ENCODE data around the gene CLMN.

DNA sequence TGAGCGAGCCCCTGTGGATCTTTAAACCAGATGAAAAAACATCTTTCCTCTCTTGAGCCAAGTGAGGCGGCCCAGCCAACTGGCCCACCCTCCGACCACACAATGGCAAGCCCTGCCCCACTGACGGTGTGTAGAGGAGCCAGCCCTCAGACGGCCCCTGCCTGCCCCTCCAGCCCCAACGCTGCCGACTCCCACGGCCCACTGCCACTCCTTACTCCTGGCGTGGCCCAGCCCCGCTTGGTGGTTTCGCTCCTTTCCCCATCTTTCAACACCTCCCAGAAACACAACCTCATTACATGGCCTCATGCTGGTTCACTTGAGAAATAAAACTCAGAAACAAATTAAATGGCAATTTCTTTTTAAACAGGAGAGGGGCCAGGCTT lies 81.8 kb downstream of the CLMN start:
- TF ChIP-seq, protein P1, sequence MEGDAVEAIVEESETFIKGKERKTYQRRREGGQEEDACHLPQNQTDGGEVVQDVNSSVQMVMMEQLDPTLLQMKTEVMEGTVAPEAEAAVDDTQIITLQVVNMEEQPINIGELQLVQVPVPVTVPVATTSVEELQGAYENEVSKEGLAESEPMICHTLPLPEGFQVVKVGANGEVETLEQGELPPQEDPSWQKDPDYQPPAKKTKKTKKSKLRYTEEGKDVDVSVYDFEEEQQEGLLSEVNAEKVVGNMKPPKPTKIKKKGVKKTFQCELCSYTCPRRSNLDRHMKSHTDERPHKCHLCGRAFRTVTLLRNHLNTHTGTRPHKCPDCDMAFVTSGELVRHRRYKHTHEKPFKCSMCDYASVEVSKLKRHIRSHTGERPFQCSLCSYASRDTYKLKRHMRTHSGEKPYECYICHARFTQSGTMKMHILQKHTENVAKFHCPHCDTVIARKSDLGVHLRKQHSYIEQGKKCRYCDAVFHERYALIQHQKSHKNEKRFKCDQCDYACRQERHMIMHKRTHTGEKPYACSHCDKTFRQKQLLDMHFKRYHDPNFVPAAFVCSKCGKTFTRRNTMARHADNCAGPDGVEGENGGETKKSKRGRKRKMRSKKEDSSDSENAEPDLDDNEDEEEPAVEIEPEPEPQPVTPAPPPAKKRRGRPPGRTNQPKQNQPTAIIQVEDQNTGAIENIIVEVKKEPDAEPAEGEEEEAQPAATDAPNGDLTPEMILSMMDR (IDR thresholded peaks at IDR 0.05; ENCODE audit: poor library complexity, severe bottlenecking): no peak
- TF ChIP-seq, protein P2, sequence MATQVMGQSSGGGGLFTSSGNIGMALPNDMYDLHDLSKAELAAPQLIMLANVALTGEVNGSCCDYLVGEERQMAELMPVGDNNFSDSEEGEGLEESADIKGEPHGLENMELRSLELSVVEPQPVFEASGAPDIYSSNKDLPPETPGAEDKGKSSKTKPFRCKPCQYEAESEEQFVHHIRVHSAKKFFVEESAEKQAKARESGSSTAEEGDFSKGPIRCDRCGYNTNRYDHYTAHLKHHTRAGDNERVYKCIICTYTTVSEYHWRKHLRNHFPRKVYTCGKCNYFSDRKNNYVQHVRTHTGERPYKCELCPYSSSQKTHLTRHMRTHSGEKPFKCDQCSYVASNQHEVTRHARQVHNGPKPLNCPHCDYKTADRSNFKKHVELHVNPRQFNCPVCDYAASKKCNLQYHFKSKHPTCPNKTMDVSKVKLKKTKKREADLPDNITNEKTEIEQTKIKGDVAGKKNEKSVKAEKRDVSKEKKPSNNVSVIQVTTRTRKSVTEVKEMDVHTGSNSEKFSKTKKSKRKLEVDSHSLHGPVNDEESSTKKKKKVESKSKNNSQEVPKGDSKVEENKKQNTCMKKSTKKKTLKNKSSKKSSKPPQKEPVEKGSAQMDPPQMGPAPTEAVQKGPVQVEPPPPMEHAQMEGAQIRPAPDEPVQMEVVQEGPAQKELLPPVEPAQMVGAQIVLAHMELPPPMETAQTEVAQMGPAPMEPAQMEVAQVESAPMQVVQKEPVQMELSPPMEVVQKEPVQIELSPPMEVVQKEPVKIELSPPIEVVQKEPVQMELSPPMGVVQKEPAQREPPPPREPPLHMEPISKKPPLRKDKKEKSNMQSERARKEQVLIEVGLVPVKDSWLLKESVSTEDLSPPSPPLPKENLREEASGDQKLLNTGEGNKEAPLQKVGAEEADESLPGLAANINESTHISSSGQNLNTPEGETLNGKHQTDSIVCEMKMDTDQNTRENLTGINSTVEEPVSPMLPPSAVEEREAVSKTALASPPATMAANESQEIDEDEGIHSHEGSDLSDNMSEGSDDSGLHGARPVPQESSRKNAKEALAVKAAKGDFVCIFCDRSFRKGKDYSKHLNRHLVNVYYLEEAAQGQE (IDR thresholded peaks at IDR 0.05; ENCODE audit: borderline replicate concordance): no peak
- TF ChIP-seq EP300 (conservative IDR thresholded peaks at IDR 0.05; ENCODE audit: poor library complexity, severe bottlenecking) (no peak), RAD21 (conservative IDR thresholded peaks at IDR 0.05) (no peak)

Measured in neural cell (in vitro differentiated cells).